ENCODE data around the gene LRTM2. TPM values are rescaled to one million over a fixed set of nuclear protein-coding genes. Genes with fewer than 3 reads are reported as not detected.

The LRTM2 gene
- total RNA-seq, 1 experiment from 2014 or later, result not detected

- no peaks in the 10 kb centered on the region for H3F3A ChIP-seq (ENCODE audit: low read length, unreplicated experiment)
- H3K27ac ChIP-seq (ENCODE audit: low read length), result no peak overlapping the region
- CTCF ChIA-PET, result no interaction called here
- no peaks in the 10 kb centered on the region for H3K9me3 ChIP-seq (ENCODE audit: low read length)
- no peaks in the 10 kb centered on the region for H4K20me1 ChIP-seq (ENCODE audit: low read length)
- no peak overlapping the region for H3K4me3 ChIP-seq (ENCODE audit: low read length)
- ATAC-seq (no peak), DNase-seq (no peak)
- no peaks in the 10 kb centered on the region for H3K36me3 ChIP-seq (ENCODE audit: low read depth, low read length)
- peaks cover 40% of the 10 kb centered on the region for H3K27me3 ChIP-seq (ENCODE audit: low read length)
- H3K9ac ChIP-seq (ENCODE audit: low read length), result no peak overlapping the region
- H3K9me2 ChIP-seq (replicated peaks; ENCODE audit: low read length), result no peaks in the 10 kb centered on the region
- TF ChIP-seq EZH2 (IDR thresholded peaks at IDR 0.05; ENCODE audit: low read length, unreplicated experiment) (no peak), EZH2phosphoT487 (IDR thresholded peaks at IDR 0.05; ENCODE audit: borderline replicate concordance, low read length) (no peak)
- TF ChIP-seq, protein P1, sequence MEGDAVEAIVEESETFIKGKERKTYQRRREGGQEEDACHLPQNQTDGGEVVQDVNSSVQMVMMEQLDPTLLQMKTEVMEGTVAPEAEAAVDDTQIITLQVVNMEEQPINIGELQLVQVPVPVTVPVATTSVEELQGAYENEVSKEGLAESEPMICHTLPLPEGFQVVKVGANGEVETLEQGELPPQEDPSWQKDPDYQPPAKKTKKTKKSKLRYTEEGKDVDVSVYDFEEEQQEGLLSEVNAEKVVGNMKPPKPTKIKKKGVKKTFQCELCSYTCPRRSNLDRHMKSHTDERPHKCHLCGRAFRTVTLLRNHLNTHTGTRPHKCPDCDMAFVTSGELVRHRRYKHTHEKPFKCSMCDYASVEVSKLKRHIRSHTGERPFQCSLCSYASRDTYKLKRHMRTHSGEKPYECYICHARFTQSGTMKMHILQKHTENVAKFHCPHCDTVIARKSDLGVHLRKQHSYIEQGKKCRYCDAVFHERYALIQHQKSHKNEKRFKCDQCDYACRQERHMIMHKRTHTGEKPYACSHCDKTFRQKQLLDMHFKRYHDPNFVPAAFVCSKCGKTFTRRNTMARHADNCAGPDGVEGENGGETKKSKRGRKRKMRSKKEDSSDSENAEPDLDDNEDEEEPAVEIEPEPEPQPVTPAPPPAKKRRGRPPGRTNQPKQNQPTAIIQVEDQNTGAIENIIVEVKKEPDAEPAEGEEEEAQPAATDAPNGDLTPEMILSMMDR (conservative IDR thresholded peaks at IDR 0.05; ENCODE audit: low read depth, low read length), result no peak
- no TSS peak for BruUV-seq (replicated peaks)
- H3K79me2 ChIP-seq (ENCODE audit: low read length), result no peaks in the 10 kb centered on the region
- H3K4me1 ChIP-seq (ENCODE audit: insufficient read depth, low read length), result no peaks in the 10 kb centered on the region
- H2AFZ ChIP-seq (ENCODE audit: low read length), result no peak overlapping the region
- POLR2A ChIA-PET (ENCODE audit: unreplicated experiment), result no interaction called here
- intact Hi-C loops (cut with micrococcal nuclease), result no loop called here
- H3K4me2 ChIP-seq (ENCODE audit: low read length), result no peak overlapping the region
Measured at GRCh38 chr12:1877169-1877878, 57.0 kb downstream of the LRTM2 start.

DNA sequence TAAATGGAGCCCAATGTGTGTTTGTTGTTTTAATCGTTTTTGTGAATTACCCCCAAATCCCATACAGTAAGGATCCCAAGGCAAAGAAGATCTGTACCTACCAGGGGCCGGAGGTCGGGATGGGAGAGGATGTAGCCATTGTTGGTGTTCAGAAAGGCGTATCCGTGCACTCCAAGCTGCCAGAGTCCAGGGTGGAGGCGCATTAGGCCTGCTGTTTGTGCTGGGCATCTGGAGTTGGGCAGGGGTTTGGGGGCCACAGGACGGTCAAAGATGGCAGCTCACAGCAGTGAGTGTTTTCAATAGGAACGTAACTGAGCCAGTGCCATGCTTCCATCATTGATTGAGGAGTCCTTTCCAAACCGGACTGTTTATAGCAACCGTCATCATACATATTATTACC, 57.8 kb downstream of the LRTM2 start:
- Histone ChIP-seq H3K9me2 (replicated peaks; ENCODE audit: low read length) (no peaks in the 10 kb centered on the region), H3K27me3 (ENCODE audit: low read length) (peaks cover 37% of the 10 kb centered on the region), H3F3A (ENCODE audit: low read length, unreplicated experiment) (no peaks in the 10 kb centered on the region), H3K36me3 (ENCODE audit: low read depth, low read length) (no peaks in the 10 kb centered on the region), H2AFZ (ENCODE audit: low read length) (no peak overlapping the region), H3K4me2 (ENCODE audit: low read length) (no peak overlapping the region), H3K4me3 (ENCODE audit: low read length) (no peak overlapping the region), H3K79me2 (ENCODE audit: low read length) (no peaks in the 10 kb centered on the region), H3K9me3 (ENCODE audit: low read length) (no peaks in the 10 kb centered on the region), H3K9ac (ENCODE audit: low read length) (no peak overlapping the region), H4K20me1 (ENCODE audit: low read length) (no peaks in the 10 kb centered on the region), H3K27ac (ENCODE audit: low read length) (no peak overlapping the region), H3K4me1 (ENCODE audit: insufficient read depth, low read length) (no peaks in the 10 kb centered on the region)
- no peak for ATAC-seq
- TF ChIP-seq, protein P1 (conservative IDR thresholded peaks at IDR 0.05; ENCODE audit: low read depth, low read length), result no peak
- TF ChIP-seq EZH2phosphoT487 (IDR thresholded peaks at IDR 0.05; ENCODE audit: borderline replicate concordance, low read length) (no peak), EZH2 (IDR thresholded peaks at IDR 0.05; ENCODE audit: low read length, unreplicated experiment) (no peak)
- no peak for DNase-seq
- ChIA-PET CTCF (no interaction called here), POLR2A (ENCODE audit: unreplicated experiment) (no interaction called here)
- intact Hi-C loops (cut with micrococcal nuclease), result no loop called here
- BruUV-seq (replicated peaks), result no TSS peak

- H3K36me3 ChIP-seq (ENCODE audit: low read depth, low read length), result no peaks in the 10 kb centered on the region
- no peak overlapping the region for H3K4me3 ChIP-seq (ENCODE audit: low read length)
- POLR2A ChIA-PET (ENCODE audit: unreplicated experiment), result no interaction called here
- H3K9me2 ChIP-seq (replicated peaks; ENCODE audit: low read length), result no peaks in the 10 kb centered on the region
- TF ChIP-seq EZH2 (IDR thresholded peaks at IDR 0.05; ENCODE audit: low read length, unreplicated experiment) (no peak), EZH2phosphoT487 (IDR thresholded peaks at IDR 0.05; ENCODE audit: borderline replicate concordance, low read length) (no peak)
- TF ChIP-seq, protein P1 (conservative IDR thresholded peaks at IDR 0.05; ENCODE audit: low read depth, low read length), result no peak
- no peaks in the 10 kb centered on the region for H3K79me2 ChIP-seq (ENCODE audit: low read length)
- DNase-seq, result no peak
- no peaks in the 10 kb centered on the region for H4K20me1 ChIP-seq (ENCODE audit: low read length)
- no peaks in the 10 kb centered on the region for H3K9me3 ChIP-seq (ENCODE audit: low read length)
- no peaks in the 10 kb centered on the region for H3K4me1 ChIP-seq (ENCODE audit: insufficient read depth, low read length)
- intact Hi-C loops (cut with micrococcal nuclease), result no loop called here
- H3K27ac ChIP-seq (ENCODE audit: low read length), result no peak overlapping the region
- H3K4me2 ChIP-seq (ENCODE audit: low read length), result no peak overlapping the region
- H3K27me3 ChIP-seq (ENCODE audit: low read length), result peaks cover 36% of the 10 kb centered on the region
- H2AFZ ChIP-seq (ENCODE audit: low read length), result no peak overlapping the region
- CTCF ChIA-PET, result no interaction called here
- no peaks in the 10 kb centered on the region for H3F3A ChIP-seq (ENCODE audit: low read length, unreplicated experiment)
- BruUV-seq (replicated peaks), result no TSS peak
- no peak overlapping the region for H3K9ac ChIP-seq (ENCODE audit: low read length)
- no peak for ATAC-seq
Measured at GRCh38 chr12:1878695-1879094, 58.3 kb downstream of the LRTM2 start.

All from PC-3 (cell line).